SHP77 treated with DMSO at 0.1 percent for 48 hours (cell line): Measurements from ENCODE around the gene ARRB2.

Experiments used
- DNase-seq: peaks from one replicate; lab custom pipeline; 2025; lab: John Stamatoyannopoulos, UW

Gene ARRB2

DNA sequence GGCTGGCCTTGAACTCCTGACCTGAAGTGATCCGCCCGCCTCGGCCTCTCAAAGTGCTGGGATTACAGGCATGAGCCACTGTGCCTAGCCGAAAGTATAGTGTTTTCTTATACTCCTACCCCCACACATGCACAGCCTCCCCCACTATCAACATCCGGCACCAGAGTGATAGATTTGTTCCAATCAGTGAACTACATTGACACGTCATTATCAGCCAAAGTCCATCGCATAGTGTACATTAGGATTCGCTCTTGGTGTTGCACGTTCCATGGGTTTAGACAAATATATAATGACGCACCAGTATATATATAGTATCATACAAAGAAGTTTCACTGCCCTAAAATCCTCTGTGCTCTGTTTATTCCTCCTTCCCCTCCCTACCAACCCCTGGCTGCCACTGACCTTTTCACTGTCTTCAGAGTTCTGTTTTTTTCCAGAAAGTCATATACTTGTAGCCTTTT lies 49.4 kb downstream of the ARRB2 start:
- no peak for DNase-seq

DNA sequence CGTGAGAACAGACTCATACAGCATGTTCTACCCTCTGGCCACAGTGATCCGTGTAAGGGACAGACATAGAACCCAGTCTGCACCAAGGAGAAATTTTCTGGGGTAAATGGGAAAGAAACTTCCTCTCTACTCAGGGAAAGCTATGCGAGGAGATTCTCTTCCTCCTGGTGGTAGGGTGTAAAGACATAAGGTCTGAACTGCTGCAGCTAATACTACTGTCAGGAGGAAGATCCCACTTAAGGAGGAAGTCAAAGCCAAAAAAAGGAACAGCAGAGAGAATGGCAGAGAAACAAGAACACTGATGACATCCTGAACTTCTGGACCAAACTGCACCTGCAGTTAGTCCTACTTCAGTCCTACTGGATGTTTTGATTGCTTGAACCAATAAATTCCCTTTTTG lies 54.2 kb downstream of the ARRB2 start:
- no peak for DNase-seq

GRCh38 chr17:4766201-4766600 lies 55.8 kb downstream of the ARRB2 start:
- DNase-seq: no peak

DNA sequence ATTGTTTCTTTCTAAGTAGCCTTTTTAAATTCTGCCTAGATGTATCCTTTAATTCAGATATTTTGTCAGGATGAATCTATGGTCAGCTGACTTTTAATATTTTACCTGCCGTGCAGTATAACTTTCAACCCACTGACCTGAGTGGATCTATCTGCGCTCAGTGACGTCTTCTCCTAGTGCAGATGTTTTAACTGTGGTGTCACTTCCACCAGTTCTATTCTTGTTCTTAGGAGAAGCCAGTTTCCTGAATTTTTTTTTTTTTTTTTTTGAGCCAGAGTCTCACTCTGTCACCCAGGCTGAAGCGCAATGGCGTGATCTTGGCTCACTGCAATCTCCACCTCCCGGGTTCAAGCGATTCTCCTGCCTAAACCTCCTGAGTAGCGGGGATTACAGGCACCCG lies 56.3 kb downstream of the ARRB2 start:
- no peak for DNase-seq

- no peak for DNase-seq
Observed at GRCh38 chr17:4768298-4768697, 57.9 kb downstream of the ARRB2 start.

GRCh38 chr17:4769628-4770027 lies 59.2 kb downstream of the ARRB2 start:
- DNase-seq: no peak
